Measurements from ENCODE around the gene PRDM16.

DNA sequence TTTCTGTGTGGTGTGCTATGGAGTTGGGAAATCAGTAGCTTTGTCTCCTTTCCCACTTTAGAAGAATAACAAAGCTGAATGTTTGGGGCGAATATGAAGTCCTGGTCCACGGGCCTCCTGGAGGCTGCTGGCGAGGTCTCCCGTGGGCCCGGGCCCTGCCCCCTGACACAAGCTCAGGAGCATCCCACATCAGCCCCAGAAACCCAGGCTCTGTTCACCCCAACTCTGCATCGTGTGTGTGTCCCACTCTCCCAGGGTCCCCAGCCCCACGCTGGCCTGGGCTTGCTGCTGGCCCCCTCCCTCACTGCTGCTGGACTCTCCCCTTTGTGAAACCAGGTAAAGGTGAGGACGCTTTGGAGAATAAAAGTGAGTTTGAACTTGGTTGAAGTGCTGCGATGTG is 8.1 kb downstream of the PRDM16 start:
- TF ChIP-seq, protein P1, sequence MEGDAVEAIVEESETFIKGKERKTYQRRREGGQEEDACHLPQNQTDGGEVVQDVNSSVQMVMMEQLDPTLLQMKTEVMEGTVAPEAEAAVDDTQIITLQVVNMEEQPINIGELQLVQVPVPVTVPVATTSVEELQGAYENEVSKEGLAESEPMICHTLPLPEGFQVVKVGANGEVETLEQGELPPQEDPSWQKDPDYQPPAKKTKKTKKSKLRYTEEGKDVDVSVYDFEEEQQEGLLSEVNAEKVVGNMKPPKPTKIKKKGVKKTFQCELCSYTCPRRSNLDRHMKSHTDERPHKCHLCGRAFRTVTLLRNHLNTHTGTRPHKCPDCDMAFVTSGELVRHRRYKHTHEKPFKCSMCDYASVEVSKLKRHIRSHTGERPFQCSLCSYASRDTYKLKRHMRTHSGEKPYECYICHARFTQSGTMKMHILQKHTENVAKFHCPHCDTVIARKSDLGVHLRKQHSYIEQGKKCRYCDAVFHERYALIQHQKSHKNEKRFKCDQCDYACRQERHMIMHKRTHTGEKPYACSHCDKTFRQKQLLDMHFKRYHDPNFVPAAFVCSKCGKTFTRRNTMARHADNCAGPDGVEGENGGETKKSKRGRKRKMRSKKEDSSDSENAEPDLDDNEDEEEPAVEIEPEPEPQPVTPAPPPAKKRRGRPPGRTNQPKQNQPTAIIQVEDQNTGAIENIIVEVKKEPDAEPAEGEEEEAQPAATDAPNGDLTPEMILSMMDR (IDR thresholded peaks at IDR 0.05; ENCODE audit: low read depth, low read length, missing input control), result no peak
- no peak for TF ChIP-seq FOXA1 (IDR thresholded peaks at IDR 0.05)
- no peak for TF ChIP-seq TAF1 (conservative IDR thresholded peaks at IDR 0.05)
- no peak for TF ChIP-seq ZBTB33 (IDR thresholded peaks at IDR 0.05)
- no peak for TF ChIP-seq REST (IDR thresholded peaks at IDR 0.05)
- no peak for TF ChIP-seq RAD21 (IDR thresholded peaks at IDR 0.05)
- no peak for TF ChIP-seq EGR1 (IDR thresholded peaks at IDR 0.05; ENCODE audit: low read depth in 2 of 2)
- no peak for TF ChIP-seq SP1 (IDR thresholded peaks at IDR 0.05)
- TF ChIP-seq JUND (IDR thresholded peaks at IDR 0.05), result no peak
